HepG2 (cell line): Measurements from ENCODE around the gene COX4I2. TPM values are rescaled to one million over a fixed set of nuclear protein-coding genes. Genes with fewer than 3 reads are reported as not detected.

Experiments
- ATAC-seq: fragments of 200-7000 bp; cut with Tn5 transposase; 3 replicates; pipeline ENCODE4 v1.9.1; 2020; ENCODE audit warnings: mild to moderate bottlenecking, moderate library complexity
- BruUV-seq: library from RNA; stranded (reverse); fragments of 400-500 nt; replicated peaks from 2 replicates; lab custom pipeline; 2021; lab: Mats Ljungman, UMichigan
- CTCF ChIA-PET: fragments of 300-600 bp; formaldehyde crosslinking; extraction: SDS; loops from one replicate; lab custom pipeline; 2021; ENCODE audit warnings: low total read pairs, inconsistent platforms, low intra/inter-chr PET ratio; lab: Yijun Ruan, JAX
- POLR2A ChIA-PET: fragments of 350-600 bp; sonication (Branson Sonifier 250); formaldehyde crosslinking; loops from one replicate; lab custom pipeline; 2020; ENCODE audit warnings: antibody characterized with exemption, inconsistent platforms; lab: Yijun Ruan, JAX
- DNase-seq: peaks from one replicate; pipeline ENCODE4 v3.0.0-alpha.2; 2015; ENCODE audit warnings: low spot score
- FAIRE-seq: peaks from 3 replicates; lab custom pipeline; 2011; peaks lifted over from hg19 to GRCh38; lab: Jason Lieb, UNC
- H2AFZ ChIP-seq: one replicate; pipeline ENCODE4 v1.6.1; 2011; ENCODE audit warnings: low read length, inconsistent platforms
- H3K27ac ChIP-seq: fragments of 300-600 bp; 3 replicates; pipeline ENCODE4 v1.8.0; 2011; ENCODE audit warnings: mixed run types, mild to moderate bottlenecking, mixed read lengths, low read length, inconsistent platforms; ENCODE audit not compliant: insufficient read depth; ENCODE audit errors: extremely low read length
- H3K27me3 ChIP-seq, 2 experiments: fragments of 200-600 bp in 1 of 2; 2 replicates in 1 of 2; 3 replicates in 1 of 2; pipeline versions ENCODE4 v1.6.0 to v1.8.0; 2011; ENCODE audit warnings: low read length in 2 of 2, mild to moderate bottlenecking in 2 of 2, moderate library complexity in 2 of 2, inconsistent platforms in 1 of 2; ENCODE audit not compliant: insufficient read depth in 2 of 2, control insufficient read depth in 1 of 2
- H3K36me3 ChIP-seq, 2 experiments: fragments of 200-600 bp in 1 of 2; replicated peaks in 1 of 2; 2 replicates in 1 of 2; 3 replicates in 1 of 2; pipeline versions ENCODE4 v1.5.1 to v1.8.0; 2011; ENCODE audit warnings: low read length in 2 of 2, inconsistent platforms in 1 of 2; ENCODE audit not compliant: insufficient read depth in 2 of 2, control insufficient read depth in 1 of 2
- H3K4me1 ChIP-seq: 2 replicates; pipeline ENCODE4 v1.5.1; 2012; ENCODE audit warnings: low read length, inconsistent platforms; ENCODE audit not compliant: insufficient read depth
- H3K4me2 ChIP-seq: 2 replicates; pipeline ENCODE4 v1.6.0; 2011; ENCODE audit warnings: low read depth, low read length, inconsistent platforms
- H3K4me3 ChIP-seq, 3 experiments: fragments of 200-600 bp in 1 of 3; sonication (generic), shearing (Covaris generic) in 1 of 3; replicated peaks in 1 of 3; 2 replicates each; pipeline ENCODE4 v1.5.1; 2011 to 2016; ENCODE audit warnings: low read length in 3 of 3, inconsistent platforms in 2 of 3, low read depth in 2 of 3, mild to moderate bottlenecking in 2 of 3, control low read depth in 1 of 3, mixed read lengths in 1 of 3; ENCODE audit not compliant: insufficient read depth in 1 of 3
- H3K79me2 ChIP-seq: one replicate; pipeline ENCODE4 v1.6.1; 2011; ENCODE audit warnings: low read length, inconsistent platforms; ENCODE audit not compliant: insufficient read depth
- H3K9ac ChIP-seq: 2 replicates; pipeline ENCODE4 v1.6.0; 2011; ENCODE audit warnings: mild to moderate bottlenecking, low read depth, low read length, inconsistent platforms; ENCODE audit not compliant: insufficient read depth
- H3K9me3 ChIP-seq: 2 replicates; pipeline ENCODE4 v1.5.1; 2012; ENCODE audit warnings: mild to moderate bottlenecking, low read length
- H4K20me1 ChIP-seq: 2 replicates; pipeline ENCODE4 v1.6.0; 2011; ENCODE audit warnings: inconsistent platforms, mild to moderate bottlenecking, low read length, moderate library complexity; ENCODE audit not compliant: insufficient read depth
- AHDC1 ChIP-seq: sonication (generic); formaldehyde crosslinking; IDR thresholded peaks from 2 replicates; pipeline ENCODE4 v1.5.1; 2020; ENCODE audit warnings: mild to moderate bottlenecking, missing genetic modification reagents, borderline replicate concordance
- CSRNP1 ChIP-seq: sonication (generic); formaldehyde crosslinking; IDR thresholded peaks from 2 replicates; pipeline ENCODE4 v1.8.1; 2023; ENCODE audit warnings: mild to moderate bottlenecking, missing genetic modification reagents
- GABPA ChIP-seq, 2 experiments: IDR thresholded peaks; 2 replicates each; pipeline ENCODE4 v1.6.1; 2011 to 2016; ENCODE audit warnings: low read depth in 2 of 2, low read length in 1 of 2, missing biosample characterization in 1 of 2, missing genetic modification characterization in 1 of 2
- HES4 ChIP-seq: sonication (generic); formaldehyde crosslinking; IDR thresholded peaks from 2 replicates; pipeline ENCODE4 v1.9.0; 2021; ENCODE audit warnings: mild to moderate bottlenecking, missing genetic modification reagents, borderline replicate concordance
- HIVEP1 ChIP-seq: sonication (generic); formaldehyde crosslinking; IDR thresholded peaks from 2 replicates; pipeline ENCODE4 v1.4.0; 2020; ENCODE audit warnings: mild to moderate bottlenecking, missing genetic modification reagents
- KDM3A ChIP-seq: IDR thresholded peaks from 2 replicates; pipeline ENCODE4 v1.6.1; 2018; ENCODE audit warnings: low read depth, missing compliant biosample characterization
- KDM5B ChIP-seq: sonication (generic); formaldehyde crosslinking; IDR thresholded peaks from 2 replicates; pipeline ENCODE4 v1.4.0; 2020; ENCODE audit warnings: missing genetic modification reagents, mild to moderate bottlenecking, borderline replicate concordance
- KLF6 ChIP-seq: IDR thresholded peaks from 2 replicates; pipeline ENCODE4 v1.8.0; 2016; ENCODE audit warnings: missing biosample characterization, missing genetic modification reagents
- NBN ChIP-seq: fragments of 450-650 bp; conservative IDR thresholded peaks from 2 replicates; pipeline ENCODE4 v1.6.1; 2017
- SIN3A ChIP-seq: IDR thresholded peaks from 2 replicates; pipeline ENCODE4 v1.6.1; 2011; ENCODE audit warnings: low read depth, mild to moderate bottlenecking, control low read depth, low read length, borderline replicate concordance
- SKIL ChIP-seq: sonication (generic); formaldehyde crosslinking; IDR thresholded peaks from 2 replicates; pipeline ENCODE4 v1.8.0; 2022; ENCODE audit warnings: missing genetic modification reagents, mild to moderate bottlenecking, moderate library complexity, borderline replicate concordance
- ZFX ChIP-seq: sonication (generic); formaldehyde crosslinking; IDR thresholded peaks from 2 replicates; pipeline ENCODE4 v1.4.0; 2020; ENCODE audit warnings: mild to moderate bottlenecking, low read depth, missing genetic modification reagents, moderate library complexity
- ZNF138 ChIP-seq: sonication (generic); formaldehyde crosslinking; IDR thresholded peaks from 2 replicates; pipeline ENCODE4 v1.5.0; 2020; ENCODE audit warnings: mild to moderate bottlenecking, low read depth, missing genetic modification reagents
- ZZZ3 ChIP-seq: sonication (generic); formaldehyde crosslinking; IDR thresholded peaks from 2 replicates; pipeline ENCODE4 v1.4.0; 2020; ENCODE audit warnings: missing genetic modification reagents, mild to moderate bottlenecking, borderline replicate concordance
- WGBS: methylation state at CpG from one replicate; pipeline ENCODE4 v1.1.6; 2017; ENCODE audit warnings: low lambda C conversion rate; 5-methylcytosine and 5-hydroxymethylcytosine counted together
- in situ Hi-C: cut with HindIII; loops from 2 replicates; pipeline ENCODE4 v1.10.0; 2017; ENCODE audit warnings: low pct_unique_long_range_greater_than_20kb; ENCODE audit not compliant: extremely low pct_ligation_motif_present
- intact Hi-C: fragments of 100-400 bp; cut with micrococcal nuclease; formaldehyde crosslinking; loops from one replicate; pipeline ENCODE4 v1.10.0; 2022; ENCODE audit not compliant: unreplicated experiment
- polyA plus RNA-seq, 8 experiments: library from polyadenylated mRNA; depleted of rRNA in 3 of 8; stranded (reverse) in 7 of 8; unstranded in 1 of 8; fragments of >200 nt; fragmentation: Illumina TruSeq in 4 of 8; extraction: Trizol in 4 of 8; gene quantifications; 2 replicates each; pipeline versions ENCODE4 v1.2.1 to v1.2.3, GENCODE V29; 2011 to 2016; ENCODE audit warnings: low read depth in 4 of 8, missing spikeins in 1 of 8, mixed read lengths in 1 of 8; ENCODE audit not compliant: insufficient read depth in 1 of 8
- total RNA-seq, 5 experiments: library from RNA; depleted of rRNA; stranded (reverse); fragments of >200 nt; fragmentation: Illumina TruSeq; extraction: Trizol; gene quantifications; 2 replicates each; pipeline ENCODE4 v1.2.3, GENCODE V29; 2016; ENCODE audit warnings: low read depth in 1 of 5

COX4I2 gene
- total and polyA plus RNA-seq, 2 of the 13 experiments (the other 11 are each of a cell fraction or from before 2014, with no cell fraction given): 1.1 TPM; not detected in 1

GRCh38 chr20:31638317-31638716 lies 605 bp downstream of the COX4I2 start (continued):
- TF ChIP-seq NBN: no peak
- no peak for TF ChIP-seq KDM3A (CRISPR knock-in tag)
- peak; percentile 40; the same call in 1 of the 2 replicates for TF ChIP-seq HES4 (CRISPR knock-in tag)
- no peak for TF ChIP-seq ZZZ3 (CRISPR knock-in tag)
- peak; percentile 44; the same call in 1 of the 2 replicates for TF ChIP-seq SKIL

GRCh38 chr20:31638816-31639215 lies 1.1 kb downstream of the COX4I2 start:
- ChIA-PET CTCF (no interaction called here), POLR2A (interaction anchor here (0.6 kb wide), 1 partner anchor 72 kb away, joined by 3 read pairs; no protein-coding TSS in a partner anchor)
- no peak overlapping the region for H3K27ac ChIP-seq
- H3K4me1 ChIP-seq: peaks cover 42% of the 10 kb centered on the region
- H3K79me2 ChIP-seq: no peaks in the 10 kb centered on the region
- ATAC-seq: no peak
- no peak overlapping the region for H2AFZ ChIP-seq
- peak overlapping the region in 1 of 3 experiments; percentile 32; a peak in 1 of 6 replicates for H3K4me3 ChIP-seq
- WGBS: 18% methylated on average over 4 of the region's 4 CpGs
- intact Hi-C loops (no loop called here), in situ Hi-C loops (no loop called here)
- H3K9ac ChIP-seq: peak overlapping the region; percentile 6; the same call in 1 of the 2 replicates
- no peaks in the 10 kb centered on the region for H4K20me1 ChIP-seq
- H3K36me3 ChIP-seq: no peaks in the 10 kb centered on the region
- H3K4me2 ChIP-seq: peak overlapping the region; percentile 34; the same call in 1 of the 2 replicates
- DNase-seq: no peak
- FAIRE-seq: no peak
- H3K9me3 ChIP-seq: no peaks in the 10 kb centered on the region
- peaks cover 13 to 31% of the 10 kb centered on the region in 2 experiments; a peak in 3 of 5 replicates for H3K27me3 ChIP-seq
- BruUV-seq: no TSS peak
- no peak for TF ChIP-seq KLF6
- no peak for TF ChIP-seq ZNF138
- TF ChIP-seq CSRNP1 (CRISPR knock-in tag): no peak
- no peak for TF ChIP-seq HIVEP1 (CRISPR knock-in tag)
- no peak for TF ChIP-seq SIN3A
- TF ChIP-seq ZFX (CRISPR knock-in tag): no peak
- TF ChIP-seq AHDC1: 0 out of 2 replicates have a peak, but pooled peaks have one; percentile 28
- TF ChIP-seq GABPA (IDR thresholded peaks at IDR 0.05; ENCODE audit: low read depth, low read length): 0 out of 2 replicates have a peak, but pooled peaks have one; percentile 6
- no peak for TF ChIP-seq GABPA (CRISPR knock-in tag; IDR thresholded peaks at IDR 0.05; ENCODE audit: low read depth)
- TF ChIP-seq KDM5B: peak; percentile 50; the same call in 1 of the 2 replicates
